NCI-H226 (cell line): ENCODE measurements around the gene ZNF205.
"Not testable (repeated sequence)": the region's sequence is repeated elsewhere in the genome, so short reads cannot be mapped to it uniquely, and the experiment has no call there.

Source experiments
- DNase-seq: peaks from one replicate; pipeline ENCODE4 v3.0.0-alpha.2; 2015

Gene ZNF205

GRCh38 chr16:3135126-3135715 is 22.8 kb downstream of the ZNF205 start:
- DNase-seq = no peak

- DNase-seq = no peak
Measured at GRCh38 chr16:3137267-3137666, 24.9 kb downstream of the ZNF205 start.

- no peak for DNase-seq
Measured at GRCh38 chr16:3138342-3138741, 26.0 kb downstream of the ZNF205 start.

GRCh38 chr16:3138823-3139426 is 26.5 kb downstream of the ZNF205 start:
- DNase-seq = no peak

- DNase-seq = not testable (repeated sequence)
Measured at GRCh38 chr16:3139561-3139960, 27.2 kb downstream of the ZNF205 start.

GRCh38 chr16:3140603-3141427 is 28.4 kb downstream of the ZNF205 start:
- no peak for DNase-seq

GRCh38 chr16:3141781-3142311 is 29.5 kb downstream of the ZNF205 start:
- no peak for DNase-seq

GRCh38 chr16:3142327-3142726 is 29.9 kb downstream of the ZNF205 start:
- DNase-seq = no peak

- DNase-seq = no peak
Measured at GRCh38 chr16:3142770-3143169, 30.4 kb downstream of the ZNF205 start.

- no peak for DNase-seq
Measured at GRCh38 chr16:3143189-3143588, 30.8 kb downstream of the ZNF205 start.

- DNase-seq = no peak
Measured at GRCh38 chr16:3143598-3144320, 31.4 kb downstream of the ZNF205 start.

GRCh38 chr16:3144321-3144983 is 32.1 kb downstream of the ZNF205 start:
- DNase-seq = no peak

- no peak for DNase-seq
Measured at GRCh38 chr16:3145151-3145550, 32.8 kb downstream of the ZNF205 start.

- DNase-seq = no peak
Measured at GRCh38 chr16:3145660-3146059, 33.3 kb downstream of the ZNF205 start.

- no peak for DNase-seq
Measured at GRCh38 chr16:3147046-3147756, 34.8 kb downstream of the ZNF205 start.

GRCh38 chr16:3147757-3148104 is 35.3 kb downstream of the ZNF205 start:
- DNase-seq = no peak

- DNase-seq = no peak
Measured at GRCh38 chr16:3148256-3149192, 36.1 kb downstream of the ZNF205 start.

GRCh38 chr16:3149193-3149530 is 36.8 kb downstream of the ZNF205 start:
- no peak for DNase-seq

- peak; percentile 57 for DNase-seq
Measured at GRCh38 chr16:3149630-3150345, 37.4 kb downstream of the ZNF205 start.
